Lung (tissue), 12 donors: ENCODE results near the gene ECE1. TPM values are rescaled to one million over a fixed set of nuclear protein-coding genes. Genes with fewer than 3 reads are reported as not detected.
A peak's percentile ranks its signal among the peaks of the same experiment; 100 is the strongest.

Experiments
- ATAC-seq: fragments of 200-7000 bp; cut with Tn5 transposase; one replicate; pipeline ENCODE4 v1.9.1; 2020; ENCODE audit warnings: moderate number of reproducible peaks; ENCODE audit not compliant: insufficient read depth, low FRiP score
- DNase-seq, 3 donors: peaks; one replicate each; pipeline ENCODE4 v3.0.0-alpha.2; 2013 to 2017
- H3K27ac ChIP-seq, 2 donors: one replicate each; pipeline ENCODE4 v1.5.1; 2013; ENCODE audit warnings: mild to moderate bottlenecking in 2 of 2, moderate library complexity in 2 of 2, control low read depth in 1 of 2, inconsistent platforms in 1 of 2, low read depth in 1 of 2, low read length in 1 of 2
- H3K27me3 ChIP-seq, 3 donors: one replicate each; pipeline ENCODE4 v1.5.1; 2013; ENCODE audit warnings: low read length in 2 of 3; ENCODE audit not compliant: control insufficient read depth in 3 of 3, insufficient read depth in 3 of 3
- H3K36me3 ChIP-seq, 4 donors: one replicate each; pipeline ENCODE4 v1.5.1; 2013; ENCODE audit warnings: low read length in 4 of 4, mild to moderate bottlenecking in 1 of 4, moderate library complexity in 1 of 4; ENCODE audit not compliant: control insufficient read depth in 4 of 4, insufficient read depth in 4 of 4
- H3K4me1 ChIP-seq, 5 donors: one replicate each; pipeline ENCODE4 v1.5.1; 2013; ENCODE audit warnings: low read length in 5 of 5, mild to moderate bottlenecking in 2 of 5, moderate library complexity in 1 of 5; ENCODE audit not compliant: control insufficient read depth in 5 of 5, insufficient read depth in 5 of 5
- H3K4me3 ChIP-seq: one replicate; pipeline ENCODE4 v1.5.1; 2013; ENCODE audit warnings: mild to moderate bottlenecking, control low read depth, moderate library complexity
- H3K9ac ChIP-seq, 2 donors: one replicate each; pipeline ENCODE4 v1.5.1; 2013; ENCODE audit warnings: low read length in 2 of 2, control low read depth in 1 of 2; ENCODE audit not compliant: insufficient read depth in 1 of 2
- H3K9me3 ChIP-seq, 4 donors: one replicate each; pipeline ENCODE4 v1.5.1; 2013; ENCODE audit warnings: low read length in 3 of 4, mild to moderate bottlenecking in 1 of 4, moderate library complexity in 1 of 4; ENCODE audit not compliant: control insufficient read depth in 4 of 4, insufficient read depth in 3 of 4
- CTCF ChIP-seq: IDR thresholded peaks from 2 replicates; pipeline ENCODE4 v1.5.1; 2012; ENCODE audit warnings: mild to moderate bottlenecking; ENCODE audit errors: control extremely low read depth, extremely low read depth
- WGBS, 2 donors: extraction: QIAGEN DNeasy Blood & Tissue Kit; methylation state at CpG; one replicate each; pipeline ENCODE4 v1.1.7; 2013; 5-methylcytosine and 5-hydroxymethylcytosine counted together
- polyA plus RNA-seq, 2 donors: library from polyadenylated mRNA; stranded (reverse); fragments of 200-250 nt; gene quantifications; one replicate each; pipeline ENCODE4 v1.2.1, GENCODE V29; 2013
- total RNA-seq, 2 donors: library from RNA; depleted of rRNA in 1 of 2; stranded (reverse); fragments of >200 nt in 1 of 2; gene quantifications; one replicate each; pipeline ENCODE4 v1.2.1, GENCODE V29; 2014 to 2021
- donor health status: control.
- donor health status: control.
- donor health status: Bipolar disorder and iron deficiency.
- donor health status: healthy.
- donor health status: DM: yes; HTN: yes; CAD: no.

Gene ECE1
- total and polyA plus RNA-seq, 4 donors = 55.7 to 129 (median 105) TPM

GRCh38 chr1:21280011-21280471 lies 10.2 kb downstream of the ECE1 start:
- no peaks in the 10 kb centered on the region for H3K9me3 ChIP-seq
- peaks cover 9 to 50% (median 16%) of the 10 kb centered on the region in 5 donors for H3K4me1 ChIP-seq
- no peak for TF ChIP-seq CTCF
- peak overlapping the region in 1 of 2 donors; percentile 32 for H3K9ac ChIP-seq
- peak in 2 of 3 donors; percentile 53 to 70 for DNase-seq
- 16 to 28% methylated on average over 5 of the region's 5 CpGs for WGBS, 2 donors
- H3K4me3 ChIP-seq = no peak overlapping the region
- H3K36me3 ChIP-seq = no peaks in the 10 kb centered on the region
- peak overlapping the region; percentile 85 to 95 for H3K27ac ChIP-seq
- H3K27me3 ChIP-seq = no peaks in the 10 kb centered on the region
- ATAC-seq = peak; percentile 65

- DNase-seq (peak; percentile 57 to 85 (median 73)), ATAC-seq (peak; percentile 23)
- Histone ChIP-seq H3K36me3 (no peaks in the 10 kb centered on the region), H3K4me3 (peak overlapping the region; percentile 5), H3K4me1 (peaks cover 9 to 50% (median 16%) of the 10 kb centered on the region in 5 donors), H3K9me3 (no peaks in the 10 kb centered on the region), H3K9ac (peak overlapping the region in 1 of 2 donors; percentile 32), H3K27ac (peak overlapping the region; percentile 85 to 95), H3K27me3 (no peaks in the 10 kb centered on the region)
- no peak for TF ChIP-seq CTCF
- 64 to 78% methylated on average over 28 of the region's 28 CpGs for WGBS, 2 donors
Observed at GRCh38 chr1:21278860-21279845, 11.1 kb downstream of the ECE1 start.

- Histone ChIP-seq H3K36me3 (no peaks in the 10 kb centered on the region), H3K4me3 (no peak overlapping the region), H3K27me3 (no peaks in the 10 kb centered on the region), H3K9me3 (no peaks in the 10 kb centered on the region), H3K9ac (no peak overlapping the region), H3K4me1 (peaks cover 9 to 50% (median 16%) of the 10 kb centered on the region in 5 donors), H3K27ac (peak overlapping the region; percentile 85 to 95)
- no peak for TF ChIP-seq CTCF
- DNase-seq (peak in 2 of 3 donors; percentile 55 to 75), ATAC-seq (no peak)
- 58 to 70% methylated on average over 9 of the region's 9 CpGs for WGBS, 2 donors
Observed at GRCh38 chr1:21278208-21278859, 11.9 kb downstream of the ECE1 start.
